Thyroid gland (tissue), 4 donors: Measurements from ENCODE around the gene DPF3.

Experiments used
- POLR2A ChIP-seq, 2 donors: fragments of 450-650 bp; IDR thresholded peaks; one replicate each; pipeline ENCODE4 v1.6.1; 2017; ENCODE audit warnings: antibody characterized with exemption in 2 of 2, mild to moderate bottlenecking in 2 of 2, moderate library complexity in 1 of 2
- TF ChIP-seq, protein P1 (sequence below), 6 experiments: fragments of 200-600 bp in 3 of 6; fragments of 450-650 bp in 3 of 6; sonication (generic) in 3 of 6; IDR thresholded peaks; one replicate each; pipeline ENCODE4 v1.5.1; 2016 to 2019; ENCODE audit warnings: antibody characterized with exemption in 6 of 6, mild to moderate bottlenecking in 2 of 6, inconsistent platforms in 1 of 6, moderate library complexity in 1 of 6

DNA sequence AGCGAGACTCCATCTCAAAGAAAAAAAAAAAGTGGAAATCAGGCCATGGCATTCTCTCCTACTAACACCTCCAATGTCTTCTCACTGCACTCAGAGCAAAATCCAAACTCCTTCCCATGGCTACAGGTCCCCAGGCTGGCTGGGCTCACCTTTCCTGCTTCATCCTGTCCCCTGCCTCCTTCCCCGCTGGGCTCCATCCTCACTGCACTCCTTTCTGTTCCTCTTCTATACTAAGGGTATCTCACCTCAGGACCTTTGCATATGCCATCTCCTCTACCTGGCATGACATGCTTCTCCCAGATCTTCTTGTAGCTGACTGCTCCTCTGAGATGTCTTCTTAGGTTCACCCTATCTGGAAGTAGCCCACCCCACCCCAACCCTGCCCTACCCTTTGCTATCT, 111.1 kb downstream of the DPF3 start:
- TF ChIP-seq, protein P1, sequence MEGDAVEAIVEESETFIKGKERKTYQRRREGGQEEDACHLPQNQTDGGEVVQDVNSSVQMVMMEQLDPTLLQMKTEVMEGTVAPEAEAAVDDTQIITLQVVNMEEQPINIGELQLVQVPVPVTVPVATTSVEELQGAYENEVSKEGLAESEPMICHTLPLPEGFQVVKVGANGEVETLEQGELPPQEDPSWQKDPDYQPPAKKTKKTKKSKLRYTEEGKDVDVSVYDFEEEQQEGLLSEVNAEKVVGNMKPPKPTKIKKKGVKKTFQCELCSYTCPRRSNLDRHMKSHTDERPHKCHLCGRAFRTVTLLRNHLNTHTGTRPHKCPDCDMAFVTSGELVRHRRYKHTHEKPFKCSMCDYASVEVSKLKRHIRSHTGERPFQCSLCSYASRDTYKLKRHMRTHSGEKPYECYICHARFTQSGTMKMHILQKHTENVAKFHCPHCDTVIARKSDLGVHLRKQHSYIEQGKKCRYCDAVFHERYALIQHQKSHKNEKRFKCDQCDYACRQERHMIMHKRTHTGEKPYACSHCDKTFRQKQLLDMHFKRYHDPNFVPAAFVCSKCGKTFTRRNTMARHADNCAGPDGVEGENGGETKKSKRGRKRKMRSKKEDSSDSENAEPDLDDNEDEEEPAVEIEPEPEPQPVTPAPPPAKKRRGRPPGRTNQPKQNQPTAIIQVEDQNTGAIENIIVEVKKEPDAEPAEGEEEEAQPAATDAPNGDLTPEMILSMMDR (IDR thresholded peaks at IDR 0.05): no peak
- no peak for TF ChIP-seq POLR2A (IDR thresholded peaks at IDR 0.05)
